ENCODE data around the gene RAB20.

RAB20 gene

DNA sequence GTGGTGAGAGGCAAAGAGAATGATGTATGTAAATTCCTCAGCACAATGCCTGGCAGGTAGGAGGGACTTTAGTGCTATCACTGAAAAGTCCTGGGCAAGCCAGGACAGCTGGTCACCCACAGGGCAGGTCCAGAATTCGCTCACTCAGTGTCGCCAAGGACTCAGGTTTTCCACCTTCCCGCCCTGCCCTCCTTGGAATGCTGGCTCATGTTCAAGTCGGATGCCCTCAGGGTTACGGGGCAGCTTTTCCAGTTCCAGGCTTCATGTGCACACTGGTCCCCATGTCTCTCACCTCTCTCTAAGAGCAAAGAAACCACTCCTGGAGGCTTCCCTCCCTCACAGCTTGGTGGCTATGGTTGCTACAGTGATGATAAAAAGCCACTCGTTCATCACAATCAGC, 29.1 kb upstream of the RAB20 start:
- Histone ChIP-seq H3K4me3 (ENCODE audit: low read depth, low read length) (no peak overlapping the region), H3K27me3 (ENCODE audit: insufficient read depth, low read length) (no peaks in the 10 kb centered on the region), H2AFZ (ENCODE audit: low read length, unreplicated experiment) (no peak overlapping the region), H3K36me3 (ENCODE audit: insufficient read depth, low read length) (no peaks in the 10 kb centered on the region), H3K79me2 (ENCODE audit: control insufficient read depth, insufficient read depth, low read length, unreplicated experiment) (no peaks in the 10 kb centered on the region), H3K4me1 (ENCODE audit: control insufficient read depth, insufficient read depth, low read length, unreplicated experiment) (peaks cover 9% of the 10 kb centered on the region), H3K27ac (ENCODE audit: low read depth, low read length) (no peak overlapping the region)

DNA sequence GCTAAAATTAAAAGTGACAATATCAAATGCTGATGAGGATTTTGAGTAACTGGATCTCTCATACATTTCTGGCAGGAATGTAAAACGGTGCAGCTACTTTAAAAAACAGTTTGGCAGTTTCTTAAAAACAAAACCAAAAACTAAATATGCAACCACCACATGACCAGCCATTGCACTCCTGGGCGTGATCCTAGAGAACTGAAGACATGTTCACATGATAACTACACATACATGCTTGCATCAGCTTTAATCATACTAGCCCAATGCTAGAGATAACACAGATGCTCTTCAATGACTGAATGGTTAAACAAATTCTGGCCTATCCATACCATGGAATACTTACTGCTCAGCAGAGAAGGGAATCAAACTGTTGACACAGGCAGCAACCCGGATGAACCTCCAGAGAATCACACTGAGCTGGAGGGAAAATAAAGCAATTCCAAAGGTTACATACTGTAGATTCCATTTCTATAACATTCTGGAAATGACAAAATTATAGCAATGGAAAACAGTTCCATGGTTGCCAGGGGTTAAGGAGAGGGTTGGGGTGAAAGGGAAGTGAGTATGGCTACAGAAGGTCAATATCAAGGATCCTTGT, 28.4 kb upstream of the RAB20 start:
- Histone ChIP-seq H3K79me2 (ENCODE audit: control insufficient read depth, insufficient read depth, low read length, unreplicated experiment) (no peaks in the 10 kb centered on the region), H3K27ac (ENCODE audit: low read depth, low read length) (no peak overlapping the region), H3K36me3 (ENCODE audit: insufficient read depth, low read length) (no peaks in the 10 kb centered on the region), H3K4me3 (ENCODE audit: low read depth, low read length) (no peak overlapping the region), H3K4me1 (ENCODE audit: control insufficient read depth, insufficient read depth, low read length, unreplicated experiment) (peaks cover 9% of the 10 kb centered on the region), H2AFZ (ENCODE audit: low read length, unreplicated experiment) (no peak overlapping the region), H3K27me3 (ENCODE audit: insufficient read depth, low read length) (no peaks in the 10 kb centered on the region)

DNA sequence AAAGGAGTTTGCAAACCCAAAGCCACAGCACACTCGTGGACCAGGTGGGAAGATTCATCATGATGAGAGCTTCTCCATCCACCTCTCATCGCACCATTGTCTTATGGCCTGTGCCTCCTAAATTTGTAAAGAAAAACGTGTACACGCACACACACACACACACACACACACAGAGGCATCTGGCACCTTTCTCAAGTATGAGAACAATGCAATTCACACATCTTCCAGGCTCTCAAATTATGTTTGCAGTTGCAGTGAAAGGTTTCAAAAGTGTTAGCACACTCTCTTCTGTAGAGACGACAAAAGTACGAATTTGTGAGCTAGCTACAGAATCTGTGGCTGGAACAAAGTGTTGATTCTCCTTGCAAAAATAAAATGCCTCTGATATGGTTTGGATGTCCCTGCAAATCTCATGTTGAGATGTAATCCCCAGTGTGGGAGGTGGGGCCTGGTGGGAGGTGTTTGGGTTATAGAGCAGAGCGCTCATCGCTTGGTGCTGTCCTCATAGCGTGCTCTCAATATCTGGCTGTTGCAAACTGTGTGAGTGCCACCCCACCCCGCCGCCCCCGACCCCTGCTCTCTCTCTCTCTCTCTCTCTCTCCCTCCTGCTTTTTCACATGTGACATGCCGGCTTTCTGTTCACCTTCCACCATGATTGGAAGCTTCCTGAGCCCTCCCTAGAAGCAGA, 21.8 kb upstream of the RAB20 start:
- no peak overlapping the region for H3K4me3 ChIP-seq (ENCODE audit: low read depth, low read length)
- no peaks in the 10 kb centered on the region for H3K27me3 ChIP-seq (ENCODE audit: insufficient read depth, low read length)
- no peak overlapping the region for H2AFZ ChIP-seq (ENCODE audit: low read length, unreplicated experiment)
- H3K79me2 ChIP-seq (ENCODE audit: control insufficient read depth, insufficient read depth, low read length, unreplicated experiment): no peaks in the 10 kb centered on the region
- no peak overlapping the region for H3K27ac ChIP-seq (ENCODE audit: low read depth, low read length)
- no peaks in the 10 kb centered on the region for H3K4me1 ChIP-seq (ENCODE audit: control insufficient read depth, insufficient read depth, low read length, unreplicated experiment)
- no peaks in the 10 kb centered on the region for H3K36me3 ChIP-seq (ENCODE audit: insufficient read depth, low read length)

DNA sequence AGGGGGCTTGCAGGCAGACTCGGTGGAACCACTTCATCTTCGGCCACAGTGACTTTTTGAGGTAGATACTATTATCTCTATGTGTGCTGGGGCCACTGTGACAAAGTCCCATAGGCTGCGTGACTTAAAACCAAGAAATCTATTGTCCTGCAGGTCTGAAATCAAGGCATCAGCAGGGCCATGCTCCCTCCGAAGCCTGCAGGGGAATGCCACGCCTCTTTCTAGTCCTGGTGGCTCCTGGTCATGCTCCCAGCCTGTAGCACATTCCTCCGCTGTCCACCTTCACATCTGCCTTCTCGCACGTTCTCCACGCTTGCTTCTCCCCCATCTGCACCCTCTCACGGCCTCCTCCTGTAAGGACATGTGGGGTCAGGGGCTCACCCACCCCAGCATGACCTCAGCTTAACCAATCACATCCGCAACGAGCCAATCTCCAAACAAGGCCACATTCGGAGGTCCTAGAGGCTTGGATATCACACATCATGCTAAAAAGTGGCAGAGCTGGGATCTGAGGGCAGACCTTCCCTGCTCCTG, 21.0 kb upstream of the RAB20 start:
- Histone ChIP-seq H3K4me1 (ENCODE audit: control insufficient read depth, insufficient read depth, low read length, unreplicated experiment) (no peaks in the 10 kb centered on the region), H2AFZ (ENCODE audit: low read length, unreplicated experiment) (no peak overlapping the region), H3K27me3 (ENCODE audit: insufficient read depth, low read length) (no peaks in the 10 kb centered on the region), H3K4me3 (ENCODE audit: low read depth, low read length) (no peak overlapping the region), H3K36me3 (ENCODE audit: insufficient read depth, low read length) (no peaks in the 10 kb centered on the region), H3K27ac (ENCODE audit: low read depth, low read length) (no peak overlapping the region), H3K79me2 (ENCODE audit: control insufficient read depth, insufficient read depth, low read length, unreplicated experiment) (no peaks in the 10 kb centered on the region)

DNA sequence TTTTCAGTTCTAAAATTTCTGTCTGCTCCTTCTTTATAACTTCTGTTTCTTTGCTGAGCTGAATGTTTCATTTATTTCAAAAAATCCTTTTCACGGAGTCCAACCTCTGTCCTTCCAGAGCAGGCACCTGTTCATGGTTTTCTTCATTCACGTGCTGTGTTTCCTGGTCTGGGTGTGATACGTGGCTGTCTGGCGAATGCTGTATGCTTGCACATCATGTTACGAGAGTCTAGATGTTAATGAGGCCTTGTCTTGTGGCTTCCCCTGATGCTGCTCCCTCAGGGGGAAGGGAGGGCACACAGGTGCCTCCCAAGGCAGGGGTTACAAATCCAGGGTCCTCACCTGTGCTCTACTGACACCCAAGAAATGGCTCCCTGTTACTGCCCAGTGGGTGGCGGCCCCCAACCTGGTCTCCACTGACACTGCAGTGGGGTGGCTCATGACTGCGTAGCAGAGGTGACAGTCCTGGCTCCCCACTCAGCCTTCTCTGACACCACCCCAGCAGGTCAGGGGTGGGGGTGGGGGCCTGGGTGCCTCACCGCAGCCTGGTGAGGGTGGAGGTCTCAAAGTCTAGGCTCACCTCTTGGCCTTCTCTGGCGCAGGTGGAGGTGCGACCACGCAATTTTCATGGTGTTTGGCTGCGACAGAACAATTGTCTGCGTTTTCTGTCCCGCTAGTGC, 20.1 kb upstream of the RAB20 start:
- Histone ChIP-seq H3K4me1 (ENCODE audit: control insufficient read depth, insufficient read depth, low read length, unreplicated experiment) (no peaks in the 10 kb centered on the region), H3K79me2 (ENCODE audit: control insufficient read depth, insufficient read depth, low read length, unreplicated experiment) (no peaks in the 10 kb centered on the region), H2AFZ (ENCODE audit: low read length, unreplicated experiment) (no peak overlapping the region), H3K27me3 (ENCODE audit: insufficient read depth, low read length) (no peaks in the 10 kb centered on the region), H3K36me3 (ENCODE audit: insufficient read depth, low read length) (no peaks in the 10 kb centered on the region), H3K27ac (ENCODE audit: low read depth, low read length) (no peak overlapping the region), H3K4me3 (ENCODE audit: low read depth, low read length) (no peak overlapping the region)

DNA sequence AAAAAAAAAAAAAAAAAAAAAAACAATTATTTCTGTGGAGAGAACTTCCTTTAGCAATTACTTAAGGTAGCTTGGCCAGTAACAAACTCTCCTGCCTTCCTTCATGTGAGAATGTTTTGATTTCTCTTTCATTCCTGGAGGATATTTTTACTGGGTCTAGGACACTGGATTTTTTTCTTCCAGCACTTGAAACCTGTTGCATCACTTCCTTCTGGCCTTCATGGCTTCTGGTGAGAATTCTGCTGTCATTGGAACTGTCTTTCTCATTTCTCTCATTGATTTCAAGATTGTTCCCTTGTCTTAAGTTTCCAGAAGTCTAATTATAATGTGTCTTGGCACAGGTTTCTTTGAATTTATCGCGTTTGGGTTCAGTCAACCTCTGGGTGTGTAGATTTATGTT, 19.3 kb upstream of the RAB20 start:
- H3K4me1 ChIP-seq (ENCODE audit: control insufficient read depth, insufficient read depth, low read length, unreplicated experiment): no peaks in the 10 kb centered on the region
- peak overlapping the region; percentile 34 for H2AFZ ChIP-seq (ENCODE audit: low read length, unreplicated experiment)

DNA sequence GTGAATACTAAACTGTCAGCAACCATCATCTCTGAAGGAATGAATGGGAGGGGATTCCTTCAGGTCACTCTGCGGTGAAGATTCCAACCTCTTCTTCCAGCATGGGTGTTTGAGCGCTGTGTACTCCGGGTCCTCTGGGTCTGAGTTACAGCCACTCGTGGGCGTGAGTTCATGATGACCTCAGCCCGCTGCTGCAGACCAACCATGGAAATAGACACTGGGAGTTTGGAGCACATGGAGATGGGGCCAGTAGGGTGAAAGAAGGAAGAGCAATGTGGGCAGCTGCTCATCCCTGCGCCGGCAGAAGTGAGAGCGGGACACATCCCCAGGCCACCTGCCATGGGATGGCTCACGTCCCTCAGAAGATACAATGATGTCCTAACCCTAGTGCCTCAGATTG, 16.8 kb upstream of the RAB20 start:
- Histone ChIP-seq H3K4me1 (ENCODE audit: control insufficient read depth, insufficient read depth, low read length, unreplicated experiment) (no peaks in the 10 kb centered on the region), H2AFZ (ENCODE audit: low read length, unreplicated experiment) (no peak overlapping the region), H3K27ac (ENCODE audit: low read depth, low read length) (no peak overlapping the region), H3K36me3 (ENCODE audit: insufficient read depth, low read length) (no peaks in the 10 kb centered on the region), H3K27me3 (ENCODE audit: insufficient read depth, low read length) (peaks cover 8% of the 10 kb centered on the region; the same call in 1 of the 2 replicates), H3K79me2 (ENCODE audit: control insufficient read depth, insufficient read depth, low read length, unreplicated experiment) (no peaks in the 10 kb centered on the region), H3K4me3 (ENCODE audit: low read depth, low read length) (no peak overlapping the region)

More for the DNA sequence above, 19.3 kb upstream of the RAB20 start:
- Histone ChIP-seq H3K4me3 (ENCODE audit: low read depth, low read length) (no peak overlapping the region), H3K27ac (ENCODE audit: low read depth, low read length) (no peak overlapping the region), H3K27me3 (ENCODE audit: insufficient read depth, low read length) (no peaks in the 10 kb centered on the region), H3K36me3 (ENCODE audit: insufficient read depth, low read length) (no peaks in the 10 kb centered on the region), H3K79me2 (ENCODE audit: control insufficient read depth, insufficient read depth, low read length, unreplicated experiment) (no peaks in the 10 kb centered on the region)

DNA sequence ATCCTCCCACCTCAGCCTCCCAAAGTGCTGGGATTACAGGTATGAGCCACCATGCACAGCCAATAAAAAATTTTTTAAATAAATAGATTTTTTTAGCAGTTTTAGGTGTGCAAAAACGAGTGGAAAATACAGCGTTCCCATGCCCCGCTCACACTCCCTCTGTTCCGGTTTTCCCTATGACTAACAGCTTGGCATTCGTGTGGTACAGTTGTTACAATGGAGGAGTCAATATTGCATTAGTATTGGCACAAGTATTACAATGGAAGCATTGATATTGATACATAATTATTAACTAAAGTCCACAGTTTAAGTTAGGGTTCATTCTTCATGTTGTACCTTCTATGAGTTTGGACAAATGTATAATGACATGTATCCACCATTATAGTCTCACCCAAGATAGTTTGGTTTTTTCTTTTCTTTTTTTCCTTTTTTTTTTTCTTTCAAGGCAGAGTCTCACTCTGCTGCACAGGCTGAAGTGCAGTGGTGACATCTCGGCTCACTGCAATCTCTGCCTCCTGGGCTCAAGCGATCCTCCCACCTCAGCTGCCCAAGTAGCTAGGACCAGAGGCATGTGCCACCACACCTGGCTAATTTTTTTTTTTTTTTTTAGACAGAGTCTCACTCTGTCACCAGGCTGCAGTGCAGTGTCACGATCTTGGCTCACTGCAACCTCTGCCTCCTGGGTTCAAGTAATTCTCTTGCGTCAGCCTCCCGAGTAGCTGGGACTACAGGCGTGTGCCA, 15.4 kb upstream of the RAB20 start:
- H3K79me2 ChIP-seq (ENCODE audit: control insufficient read depth, insufficient read depth, low read length, unreplicated experiment): no peaks in the 10 kb centered on the region
- H3K27me3 ChIP-seq (ENCODE audit: insufficient read depth, low read length): peaks cover 21% of the 10 kb centered on the region
- no peak overlapping the region for H3K4me3 ChIP-seq (ENCODE audit: low read depth, low read length)
- no peaks in the 10 kb centered on the region for H3K4me1 ChIP-seq (ENCODE audit: control insufficient read depth, insufficient read depth, low read length, unreplicated experiment)
- H2AFZ ChIP-seq (ENCODE audit: low read length, unreplicated experiment): no peak overlapping the region
- no peak overlapping the region for H3K27ac ChIP-seq (ENCODE audit: low read depth, low read length)
- no peaks in the 10 kb centered on the region for H3K36me3 ChIP-seq (ENCODE audit: insufficient read depth, low read length)

DNA sequence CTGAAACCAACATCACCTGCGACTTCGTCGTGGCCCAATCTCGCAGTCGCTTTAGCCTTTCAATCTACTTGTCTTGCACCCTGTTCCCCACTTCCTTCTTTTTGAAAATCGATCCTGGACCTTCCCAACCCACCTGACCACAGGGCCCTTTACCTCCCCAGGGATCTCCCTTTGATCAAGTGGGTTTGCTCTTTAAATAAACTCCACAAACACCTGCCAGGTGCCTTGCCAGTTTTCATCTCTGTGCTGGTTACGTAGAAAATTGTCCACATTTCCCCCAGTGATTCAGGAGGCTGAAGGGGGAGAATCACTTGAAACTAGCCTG, 14.5 kb upstream of the RAB20 start:
- Histone ChIP-seq H3K36me3 (ENCODE audit: insufficient read depth, low read length) (no peaks in the 10 kb centered on the region), H2AFZ (ENCODE audit: low read length, unreplicated experiment) (no peak overlapping the region), H3K27ac (ENCODE audit: low read depth, low read length) (no peak overlapping the region), H3K4me3 (ENCODE audit: low read depth, low read length) (no peak overlapping the region), H3K4me1 (ENCODE audit: control insufficient read depth, insufficient read depth, low read length, unreplicated experiment) (no peaks in the 10 kb centered on the region), H3K79me2 (ENCODE audit: control insufficient read depth, insufficient read depth, low read length, unreplicated experiment) (no peaks in the 10 kb centered on the region), H3K27me3 (ENCODE audit: insufficient read depth, low read length) (peaks cover 27% of the 10 kb centered on the region)

DNA sequence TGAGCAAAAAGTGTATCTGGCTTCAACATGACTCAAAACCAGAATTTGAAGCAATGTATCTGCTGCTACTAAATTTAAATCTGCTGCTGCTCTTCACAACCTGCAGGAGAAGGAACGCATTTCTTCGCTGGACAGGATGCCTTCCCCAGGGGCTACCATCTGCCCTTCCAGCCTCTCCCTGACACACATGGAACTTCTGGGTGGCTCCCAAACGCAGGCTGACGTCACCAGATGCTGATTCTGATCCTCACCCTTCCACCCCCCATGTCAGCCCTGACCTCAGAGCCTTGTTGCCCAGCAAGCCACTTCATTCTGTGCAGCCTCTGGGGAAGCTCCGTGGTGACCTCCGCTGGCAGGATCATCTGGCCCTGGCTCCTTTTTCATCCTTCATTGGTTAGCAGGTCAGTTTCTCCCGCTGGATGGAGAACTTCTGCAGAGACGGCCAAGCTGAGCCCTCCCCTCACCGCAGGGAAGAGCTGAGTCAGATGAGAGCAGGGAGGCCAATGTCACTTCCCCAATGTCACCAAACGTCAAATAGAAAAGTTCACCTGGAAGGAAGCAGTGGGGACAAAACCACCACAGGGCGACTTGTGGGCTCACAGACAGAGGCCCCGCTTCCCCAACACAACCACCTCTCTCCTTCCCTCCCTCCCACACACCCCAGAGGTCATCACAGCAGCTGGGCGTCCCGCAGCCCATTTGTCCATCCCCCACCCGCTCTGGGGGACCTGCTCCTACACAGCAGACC, 14.0 kb upstream of the RAB20 start:
- Histone ChIP-seq H3K4me1 (ENCODE audit: control insufficient read depth, insufficient read depth, low read length, unreplicated experiment) (no peaks in the 10 kb centered on the region), H3K27me3 (ENCODE audit: insufficient read depth, low read length) (peaks cover 27% of the 10 kb centered on the region), H2AFZ (ENCODE audit: low read length, unreplicated experiment) (no peak overlapping the region), H3K27ac (ENCODE audit: low read depth, low read length) (no peak overlapping the region), H3K79me2 (ENCODE audit: control insufficient read depth, insufficient read depth, low read length, unreplicated experiment) (no peaks in the 10 kb centered on the region), H3K4me3 (ENCODE audit: low read depth, low read length) (no peak overlapping the region), H3K36me3 (ENCODE audit: insufficient read depth, low read length) (no peaks in the 10 kb centered on the region)
